ENCODE results near the gene SIRT1.
"Not testable (repeated sequence)": the region's sequence is repeated elsewhere in the genome, so short reads cannot be mapped to it uniquely, and the experiment has no call there.

- TF ChIP-seq CTCF (IDR thresholded peaks at IDR 0.05 in 8 of 11, conservative IDR thresholded peaks at IDR 0.05 in 3 of 11); POLR2A (IDR thresholded peaks at IDR 0.05): not testable (repeated sequence)
Observed at GRCh38 chr10:67839511-67839910, 44.9 kb upstream of the SIRT1 start.

All from spleen (tissue), 7 donors.